Right forelimb (tissue), 1 donor: ENCODE results near the gene SLC38A6.

Experiments used
- DNase-seq: peaks from one replicate; pipeline ENCODE4 v3.0.0-alpha.2; 2018

SLC38A6 gene

DNA sequence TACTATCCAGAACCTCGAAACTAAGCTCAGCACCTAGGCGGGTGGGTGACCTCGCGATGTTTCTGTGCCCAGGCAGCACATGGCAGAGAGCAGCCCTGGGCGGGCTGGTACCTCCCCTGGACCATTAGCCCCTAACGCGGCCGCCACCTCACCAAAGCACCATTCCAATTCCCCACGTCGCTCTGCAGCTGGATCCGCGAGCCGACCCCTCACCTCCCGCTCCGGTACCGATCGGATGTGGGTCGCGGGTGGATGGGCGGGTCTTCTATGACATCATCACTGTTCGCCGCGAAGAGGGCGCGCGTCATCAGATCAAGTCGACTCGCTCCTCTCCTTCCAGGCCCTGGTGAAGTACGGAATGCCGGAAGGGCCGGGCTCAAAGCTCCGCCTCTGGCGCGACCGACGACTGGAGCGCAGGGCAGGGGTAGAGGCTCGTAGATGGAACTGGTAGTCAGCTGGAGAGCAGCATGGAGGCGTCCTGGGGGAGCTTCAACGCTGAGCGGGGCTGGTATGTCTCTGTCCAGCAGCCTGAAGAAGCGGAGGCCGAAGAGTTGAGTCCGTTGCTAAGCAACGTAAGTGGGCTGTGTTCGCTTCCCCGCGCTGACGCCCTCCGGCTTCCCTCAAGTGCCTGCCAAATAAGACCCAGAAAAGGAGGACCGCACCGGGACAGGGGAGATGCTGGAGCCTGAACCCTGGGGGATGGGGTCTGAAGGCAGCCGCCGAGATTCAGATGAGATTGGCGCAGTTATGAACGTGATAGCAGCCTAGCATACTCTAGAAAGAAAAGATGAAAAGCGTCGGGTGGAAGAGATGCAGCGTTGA, at the start of gene SLC38A6, which contains the start of gene TRMT5:
SLC38A6 (plus strand) TSS at position 435 of the 822 bp plus-strand sequence; CDS start at position 468, 33 bp downstream.
TRMT5 (minus strand) TSS at position 269 of the 822 bp plus-strand sequence; CDS start at position 163, 106 bp downstream.
- DNase-seq: peak; percentile 98

DNA sequence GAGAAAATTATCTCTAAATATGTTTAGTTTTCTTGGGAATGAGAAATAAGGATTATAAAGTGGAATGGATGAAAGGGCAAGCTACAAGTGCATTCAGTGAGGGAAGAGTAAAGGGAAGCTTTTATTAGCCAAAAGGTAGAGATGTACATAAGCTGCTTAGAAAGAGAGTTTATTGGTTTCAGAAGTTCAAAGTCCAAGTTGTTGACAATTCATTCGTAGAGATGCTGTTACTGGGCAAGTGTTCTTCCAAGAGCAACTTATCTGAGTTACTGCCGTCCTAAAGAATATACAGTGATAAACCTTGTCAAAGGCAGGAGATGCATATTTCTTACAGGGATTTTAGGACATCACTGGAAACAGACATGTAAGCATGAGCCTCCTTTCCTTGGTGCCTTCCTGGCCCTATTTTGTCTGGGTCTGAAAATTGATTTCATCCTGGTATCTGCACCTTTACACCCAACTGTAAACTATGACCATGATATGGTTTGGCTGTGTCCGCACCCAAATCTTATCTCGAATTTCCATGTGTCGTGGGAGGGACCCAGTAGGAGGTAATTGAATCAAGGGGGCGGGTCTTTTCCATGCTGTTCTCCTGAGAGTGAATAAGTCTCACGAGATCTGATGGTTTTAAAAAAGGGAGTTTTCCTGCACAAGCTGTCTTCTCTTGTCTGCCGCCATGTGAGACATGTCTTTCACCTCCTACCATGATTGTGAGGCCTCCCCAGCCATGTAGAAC, 47.0 kb upstream of the SLC38A6 start:
- no peak for DNase-seq

DNA sequence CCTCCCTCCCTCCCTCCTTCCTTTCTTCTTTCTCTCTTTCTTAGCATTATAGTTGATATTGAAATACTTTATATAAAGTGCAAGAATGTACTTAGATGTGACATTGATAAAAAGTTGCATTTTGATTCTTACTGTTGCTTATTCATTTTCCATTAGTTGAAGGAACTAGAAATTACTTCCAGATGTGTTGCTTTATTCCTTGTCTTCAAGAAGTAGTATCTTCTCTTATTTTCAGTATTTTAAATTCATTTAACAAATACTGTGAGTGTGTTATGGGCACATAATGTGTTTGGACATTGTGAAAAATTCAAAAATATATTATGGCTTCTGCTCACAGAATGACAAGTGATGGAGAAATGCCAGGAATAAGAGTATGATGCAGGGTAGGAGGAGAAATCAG, 45.7 kb upstream of the SLC38A6 start:
- no peak for DNase-seq

DNA sequence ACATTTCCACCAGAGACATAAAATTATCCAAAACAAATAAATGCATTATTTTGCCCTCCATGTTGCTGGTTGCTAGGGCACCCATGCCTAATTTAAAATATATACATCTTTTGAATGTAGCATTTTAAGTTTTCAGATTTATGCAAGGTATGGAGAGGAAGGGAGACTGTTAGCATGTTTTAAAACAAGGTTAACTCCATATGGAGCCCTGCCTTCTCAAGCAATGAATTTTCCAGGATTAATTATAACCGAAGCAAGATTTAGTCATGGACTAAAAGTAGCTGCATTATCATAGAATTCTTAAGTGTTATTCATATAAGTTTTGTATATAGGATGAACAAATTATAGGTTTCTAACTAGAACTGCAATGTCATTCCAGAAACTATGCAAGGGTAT, 37.4 kb upstream of the SLC38A6 start:
- no peak for DNase-seq

DNA sequence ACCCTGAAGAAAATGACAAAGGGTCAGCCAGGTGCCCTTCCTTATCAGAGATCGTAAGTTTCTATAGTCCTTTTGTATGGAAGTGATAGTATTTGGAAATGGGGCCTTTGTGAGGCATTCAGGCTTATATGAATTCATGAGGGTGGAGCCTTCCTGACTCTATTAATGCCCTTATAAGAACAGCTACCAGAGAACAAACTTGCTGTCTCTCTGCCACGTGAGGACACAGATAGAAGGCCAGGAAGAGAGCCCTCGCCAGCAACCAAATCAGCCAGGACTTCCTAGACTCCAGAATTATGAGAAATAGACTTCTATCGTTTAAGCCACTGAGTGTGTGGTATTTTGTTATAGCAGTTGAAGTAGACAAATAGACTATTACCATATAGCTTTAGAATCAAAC, 36.8 kb upstream of the SLC38A6 start:
- DNase-seq: no peak

DNA sequence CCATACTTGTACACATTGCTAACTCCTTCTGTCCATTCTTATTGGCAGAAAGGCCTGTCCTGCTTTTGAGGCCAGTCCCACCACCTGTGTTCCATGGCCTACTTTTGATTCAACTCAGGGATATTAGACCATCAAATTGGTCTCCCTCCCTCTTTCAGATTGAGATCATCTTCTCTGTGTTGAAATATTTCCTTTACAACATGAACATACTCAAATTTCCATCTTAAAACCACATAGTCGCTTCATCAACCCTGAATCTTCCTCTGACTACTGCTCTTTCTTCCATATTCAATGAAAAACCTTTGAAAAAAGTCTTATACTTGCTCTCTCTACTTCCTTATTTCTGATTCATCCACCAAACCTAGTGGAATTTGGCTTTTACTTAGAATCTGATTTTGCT, 35.1 kb upstream of the SLC38A6 start:
- no peak for DNase-seq

DNA sequence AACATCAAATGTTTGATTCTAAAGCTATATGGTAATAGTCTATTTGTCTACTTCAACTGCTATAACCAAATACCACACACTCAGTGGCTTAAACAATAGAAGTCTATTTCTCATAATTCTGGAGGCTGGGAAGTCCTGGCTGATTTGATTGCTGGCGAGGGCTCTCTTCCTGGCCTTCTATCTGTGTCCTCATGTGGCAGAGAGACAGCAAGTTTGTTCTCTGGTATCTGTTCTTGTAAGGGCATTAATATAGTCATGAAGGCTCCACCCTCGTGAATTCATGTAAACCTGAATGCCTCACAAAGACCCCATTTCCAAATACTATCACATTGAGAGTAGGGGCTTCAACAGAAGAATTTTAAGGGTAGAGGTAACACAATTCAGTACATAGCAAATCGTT, 34.3 kb upstream of the SLC38A6 start:
- no peak for DNase-seq

DNA sequence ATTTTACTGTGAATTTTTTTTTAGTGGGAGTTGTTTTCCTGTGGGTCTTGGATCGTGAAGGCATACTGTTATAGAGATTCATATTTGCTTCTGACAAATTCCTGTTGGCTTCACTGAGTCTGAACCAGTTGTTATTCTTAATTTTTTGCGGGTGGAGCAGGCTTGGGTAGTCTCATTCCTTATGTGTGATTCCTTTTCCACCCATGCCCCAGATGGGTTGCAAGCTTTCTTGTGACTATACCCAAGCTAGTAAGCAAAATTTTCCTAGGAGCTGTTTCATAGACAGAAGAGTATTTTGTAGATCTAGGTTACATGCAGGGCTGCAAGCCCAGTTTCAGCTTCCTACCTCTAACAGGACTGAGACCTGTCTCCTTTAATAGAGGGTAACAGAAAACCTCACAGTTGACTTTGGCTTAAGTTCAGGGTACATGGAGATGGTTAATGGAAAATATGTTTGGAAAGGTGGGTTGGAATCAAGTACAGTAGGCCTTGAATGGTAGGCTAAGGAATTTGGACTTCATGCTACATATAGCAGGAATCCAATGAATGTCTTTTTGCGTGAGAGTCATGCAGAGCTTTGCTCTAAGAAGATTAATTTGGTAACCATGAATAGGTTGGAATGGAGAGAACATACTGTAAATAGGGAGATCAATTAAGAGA, 29.1 kb upstream of the SLC38A6 start:
- no peak for DNase-seq

DNA sequence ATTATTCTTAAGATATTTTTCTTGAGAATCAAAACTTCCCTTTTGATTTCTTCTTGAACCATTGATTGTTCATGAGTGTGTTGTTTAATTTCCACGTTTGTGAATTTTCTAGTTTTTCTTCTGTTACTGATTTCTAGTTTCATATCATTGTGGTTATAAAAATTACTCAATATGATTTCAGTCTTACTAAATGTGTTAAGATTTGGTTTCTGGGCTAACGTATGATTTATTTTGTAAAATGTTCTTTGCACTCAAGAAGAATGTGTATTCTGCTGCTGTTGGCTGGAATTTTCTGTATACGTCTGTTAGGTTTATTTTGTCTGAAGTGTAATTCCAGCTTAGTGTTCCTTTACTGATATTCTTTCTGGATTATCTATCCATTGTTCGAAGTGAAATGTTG, 24.8 kb upstream of the SLC38A6 start:
- no peak for DNase-seq

DNA sequence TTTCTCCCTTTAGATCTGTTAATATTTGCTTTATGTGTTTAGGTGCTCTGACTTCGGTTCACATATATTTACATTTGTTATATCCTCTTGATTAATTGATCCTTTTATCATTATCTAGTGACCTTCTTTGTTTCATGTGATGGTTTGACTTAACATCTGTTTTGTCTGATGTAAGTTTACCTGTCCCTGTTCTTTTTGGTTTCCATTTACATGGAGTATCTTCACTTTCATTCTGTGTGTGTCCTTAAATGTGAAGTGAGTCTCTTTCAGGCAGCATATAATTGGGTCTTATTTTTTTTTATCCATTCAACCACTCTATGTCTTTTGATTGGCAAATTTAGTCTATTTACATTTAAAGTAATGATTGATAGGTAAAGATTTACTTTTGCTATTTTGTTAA, 24.4 kb upstream of the SLC38A6 start:
- DNase-seq: no peak

DNA sequence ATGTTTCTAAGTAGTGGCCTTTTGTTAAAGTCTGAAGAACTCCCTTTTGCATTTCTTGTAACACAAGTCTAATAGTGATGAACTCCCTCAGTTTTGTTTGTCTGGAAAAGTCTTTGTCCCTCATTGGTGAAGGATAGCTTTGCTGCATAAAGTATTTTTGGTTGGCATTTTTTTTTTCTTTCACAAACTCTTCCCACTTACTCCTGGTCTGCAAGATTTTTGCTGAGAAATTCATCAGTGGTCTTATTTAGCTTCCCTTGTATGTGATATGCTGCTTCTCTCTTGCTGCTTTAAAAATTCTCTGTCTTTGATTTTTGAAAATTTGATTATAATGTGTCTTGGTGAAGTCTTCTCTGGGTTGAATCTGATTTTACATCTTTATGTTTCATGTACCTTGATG, 22.9 kb upstream of the SLC38A6 start:
- DNase-seq: no peak

DNA sequence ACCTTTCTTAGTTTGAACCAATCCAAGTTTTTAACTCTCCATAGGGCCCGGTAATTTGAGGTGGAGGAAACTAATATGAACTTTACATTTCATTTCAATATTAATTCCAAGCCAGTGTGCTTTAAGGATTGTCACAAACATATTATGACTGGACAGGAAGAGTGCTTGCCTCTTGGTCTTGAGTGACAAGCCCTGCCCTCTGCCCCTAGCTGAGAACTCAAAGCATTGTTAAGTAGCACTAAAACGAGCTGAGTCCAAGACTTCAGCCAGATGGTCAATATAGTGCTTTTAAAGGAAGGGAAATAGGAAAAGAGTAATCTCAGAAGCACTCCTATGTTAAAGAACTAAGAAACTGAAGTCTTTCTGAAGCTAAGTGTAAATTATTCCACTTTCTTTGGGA, 17.3 kb upstream of the SLC38A6 start:
- DNase-seq: no peak

DNA sequence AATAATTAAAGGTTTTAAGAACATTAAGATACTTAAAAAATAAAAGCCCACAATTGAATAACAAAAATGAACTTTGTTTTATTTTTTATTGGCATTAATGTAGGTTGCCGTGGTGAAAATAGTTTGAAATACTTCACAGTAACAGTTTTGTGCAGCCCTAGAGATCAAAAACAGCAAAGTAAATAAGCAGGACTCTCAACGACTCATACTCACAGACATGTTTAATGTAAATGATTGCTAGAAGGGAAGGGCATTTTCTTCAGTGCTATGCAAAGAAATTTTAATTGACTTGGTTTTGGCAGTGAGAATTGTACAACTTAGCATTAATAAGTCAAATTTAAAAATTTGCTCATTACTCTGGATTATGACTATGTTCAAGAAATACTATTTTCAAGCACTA, 16.1 kb upstream of the SLC38A6 start:
- DNase-seq: no peak

DNA sequence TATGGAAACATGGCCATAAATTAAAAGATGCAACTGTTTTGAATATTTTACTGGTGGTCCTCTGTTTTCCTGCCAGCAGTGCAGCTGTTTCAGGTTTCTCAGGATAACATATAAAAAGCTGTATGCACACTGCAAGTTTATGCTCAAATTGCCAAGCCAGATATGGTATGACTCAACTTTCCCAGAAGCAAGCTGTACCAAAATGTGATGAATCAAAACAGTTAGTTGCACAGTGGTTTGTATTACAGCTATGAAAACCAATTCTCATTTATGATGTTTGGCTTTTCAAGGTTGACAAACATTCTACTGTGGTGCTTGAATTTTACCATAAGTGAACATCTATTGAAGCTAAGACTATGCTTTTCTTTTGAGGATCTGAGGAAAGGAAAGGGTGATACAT, 15.6 kb upstream of the SLC38A6 start:
- no peak for DNase-seq

DNA sequence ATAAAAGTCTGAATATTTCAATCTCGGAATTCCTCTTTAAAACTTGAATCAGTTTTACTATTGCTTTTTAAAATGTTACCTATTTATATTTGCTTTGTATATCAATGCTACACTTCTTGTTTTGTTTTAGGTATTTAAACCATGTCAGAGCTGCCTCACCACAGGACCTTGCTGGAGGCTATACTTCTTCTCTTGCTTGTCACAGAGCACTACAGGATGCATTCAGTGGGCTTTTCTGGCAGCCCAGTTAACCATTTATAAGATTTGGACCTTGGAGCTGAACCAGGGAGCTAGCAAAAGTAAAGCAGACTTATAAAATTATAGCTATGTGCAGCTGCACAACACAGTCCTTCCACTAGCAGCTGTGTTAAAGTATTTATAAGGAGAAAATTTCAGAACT, 12.9 kb upstream of the SLC38A6 start:
- DNase-seq: no peak

DNA sequence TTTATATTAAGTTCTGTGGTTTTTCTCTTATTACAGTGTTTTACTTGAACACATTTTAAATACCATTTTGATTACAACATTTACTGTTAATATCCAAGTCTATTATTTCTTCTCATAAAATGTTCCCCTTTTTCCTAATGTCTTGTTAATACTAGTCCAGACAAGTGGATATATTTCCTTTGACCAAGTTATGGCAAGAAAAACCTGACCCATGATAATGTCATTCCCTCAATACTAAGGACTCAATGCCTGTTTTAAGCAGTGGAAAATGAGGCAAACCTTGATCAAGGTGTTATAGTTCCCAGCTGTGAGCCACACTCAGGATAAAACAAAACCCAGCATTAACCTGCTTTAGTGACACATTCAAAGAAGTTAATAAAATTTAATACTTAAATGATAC, 12.4 kb upstream of the SLC38A6 start:
- no peak for DNase-seq

DNA sequence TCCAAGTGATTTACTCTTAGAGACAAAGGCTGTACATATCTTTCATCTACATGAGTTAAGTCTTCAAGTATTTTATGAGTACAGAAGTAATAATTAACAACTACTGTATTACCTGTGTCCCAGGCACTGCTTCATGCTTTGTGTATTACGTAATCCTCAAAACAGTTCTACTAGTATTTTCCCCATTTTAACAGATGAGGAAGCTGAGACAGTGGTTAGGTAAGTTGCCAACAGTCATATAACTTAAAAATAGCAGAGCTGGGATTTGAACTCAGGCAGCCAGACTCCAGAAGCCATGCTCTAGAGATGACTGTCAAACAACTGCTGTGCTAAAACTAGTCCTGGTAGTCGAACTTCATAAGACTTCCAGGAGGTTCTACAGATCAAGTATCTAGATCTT, 10.9 kb upstream of the SLC38A6 start:
- DNase-seq: no peak

DNA sequence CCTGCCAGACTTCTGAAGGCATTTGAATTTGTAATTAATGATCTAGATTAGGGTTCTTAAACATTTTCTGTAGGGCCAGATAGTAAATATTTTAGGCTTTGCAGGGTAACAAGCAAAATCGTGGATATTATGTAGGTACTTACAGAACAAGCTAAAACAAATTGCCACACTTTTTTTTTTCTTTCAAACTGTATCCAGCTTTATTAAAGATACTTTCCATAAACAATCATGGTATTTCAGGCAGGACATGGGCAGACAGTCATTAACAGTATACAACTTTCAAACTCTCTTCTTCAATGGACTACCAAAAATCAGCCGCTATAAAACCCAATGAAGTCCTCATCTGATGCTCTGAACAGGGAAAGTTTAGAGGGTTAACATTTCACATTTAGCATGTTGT, 9.8 kb upstream of the SLC38A6 start:
- no peak for DNase-seq

DNA sequence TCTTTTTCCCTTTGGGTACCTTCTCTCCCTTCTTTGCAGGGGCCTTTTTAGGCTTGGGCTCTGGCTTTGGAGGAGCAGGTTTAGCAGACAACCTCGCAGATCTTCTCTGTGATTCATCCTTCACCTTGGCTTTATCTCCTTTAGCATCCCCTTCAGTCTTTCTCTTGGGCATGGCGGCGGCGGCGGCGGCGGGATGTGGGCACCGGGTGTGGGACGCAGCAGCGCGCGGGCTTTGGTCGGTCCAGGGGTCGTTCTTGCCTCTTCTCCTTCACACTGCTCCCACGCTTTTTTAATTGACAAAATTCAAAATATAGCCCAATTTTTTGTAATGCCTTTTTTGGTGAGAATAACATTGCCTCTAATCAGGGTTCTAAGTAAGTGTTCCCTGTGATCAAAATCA, 8.8 kb upstream of the SLC38A6 start:
- no peak for DNase-seq

DNA sequence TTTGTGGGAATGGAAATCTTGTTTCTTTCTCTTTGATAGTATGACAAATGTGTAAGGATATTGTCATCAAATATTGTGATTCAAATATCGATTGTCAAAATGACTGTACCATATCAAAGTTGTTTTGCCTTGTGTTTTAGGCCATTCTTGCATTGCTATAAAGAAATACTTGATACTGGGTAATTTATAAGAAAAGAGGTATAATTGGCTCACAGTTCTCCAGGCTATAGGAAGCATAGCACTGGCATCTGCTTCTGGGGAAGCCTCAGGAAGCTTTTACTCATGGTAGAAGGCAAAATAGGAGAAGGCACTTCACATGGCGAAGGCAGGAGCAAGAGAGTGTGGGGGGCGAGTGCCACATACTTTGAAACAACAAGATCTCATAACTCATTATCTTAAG, 8.0 kb upstream of the SLC38A6 start:
- DNase-seq: no peak

DNA sequence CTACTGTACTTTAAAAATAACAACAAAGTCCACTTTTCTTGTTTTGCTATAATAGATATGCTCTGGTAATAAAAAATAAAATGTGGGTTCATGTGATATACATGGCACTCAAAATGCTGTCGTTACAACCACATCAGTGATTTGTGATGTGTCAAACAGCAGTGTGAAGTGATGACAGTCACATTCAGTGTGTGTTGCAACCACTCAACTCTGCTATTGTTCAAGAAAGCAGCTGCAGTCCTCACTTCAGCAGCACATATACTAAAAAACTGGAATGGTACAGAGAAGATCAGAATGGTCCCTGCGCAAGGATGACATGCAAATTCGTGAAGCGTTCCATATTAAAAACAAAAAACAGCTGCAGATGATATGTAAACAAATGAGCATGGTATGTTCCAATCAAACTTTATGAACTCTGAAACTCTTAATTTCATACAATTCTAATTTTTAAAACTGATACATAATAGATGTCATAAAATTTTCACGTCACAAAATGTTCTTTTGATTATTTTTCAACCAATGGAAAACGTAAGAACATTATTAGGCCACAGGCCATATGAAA, 6.9 kb upstream of the SLC38A6 start:
- no peak for DNase-seq

DNA sequence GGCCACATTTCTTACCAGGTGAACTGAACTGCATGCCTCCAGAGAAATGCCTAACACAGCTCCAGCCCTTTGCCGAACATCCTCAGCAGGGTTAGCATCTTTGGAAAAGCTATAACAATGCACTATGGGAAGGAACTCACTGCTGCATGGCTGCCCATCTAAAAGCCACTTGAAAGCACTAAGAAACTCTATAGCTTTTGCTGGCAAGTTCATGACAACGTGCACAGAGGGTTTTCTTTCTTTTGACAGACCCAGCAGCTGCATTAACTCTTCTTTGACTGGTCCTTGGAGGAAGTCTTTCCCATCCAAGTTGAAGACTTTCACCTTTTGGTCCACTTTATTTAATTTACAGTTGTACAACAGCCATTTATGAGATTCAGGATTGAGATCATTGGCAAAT, 5.5 kb upstream of the SLC38A6 start:
- no peak for DNase-seq

DNA sequence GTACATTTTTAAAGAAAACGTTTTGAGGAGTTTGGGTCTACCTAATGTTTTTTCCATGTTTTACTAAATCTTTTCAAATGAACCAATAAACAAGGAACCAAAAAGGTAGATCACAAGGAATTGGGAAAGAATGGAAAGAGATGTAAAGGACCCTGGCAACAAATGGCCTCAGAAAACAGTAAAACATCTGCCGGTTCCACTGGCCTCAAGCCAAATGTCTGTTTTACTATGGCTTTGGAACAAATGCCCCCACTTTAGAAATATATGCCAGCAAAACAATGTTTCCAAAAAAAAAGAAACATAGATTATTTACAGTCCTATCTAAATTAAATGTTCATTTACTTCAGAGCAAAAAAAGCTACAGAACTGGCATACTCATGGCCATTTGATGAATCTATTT, 3.2 kb upstream of the SLC38A6 start:
- no peak for DNase-seq
